ENCODE measurements around the gene GZF1.

Gene GZF1

DNA sequence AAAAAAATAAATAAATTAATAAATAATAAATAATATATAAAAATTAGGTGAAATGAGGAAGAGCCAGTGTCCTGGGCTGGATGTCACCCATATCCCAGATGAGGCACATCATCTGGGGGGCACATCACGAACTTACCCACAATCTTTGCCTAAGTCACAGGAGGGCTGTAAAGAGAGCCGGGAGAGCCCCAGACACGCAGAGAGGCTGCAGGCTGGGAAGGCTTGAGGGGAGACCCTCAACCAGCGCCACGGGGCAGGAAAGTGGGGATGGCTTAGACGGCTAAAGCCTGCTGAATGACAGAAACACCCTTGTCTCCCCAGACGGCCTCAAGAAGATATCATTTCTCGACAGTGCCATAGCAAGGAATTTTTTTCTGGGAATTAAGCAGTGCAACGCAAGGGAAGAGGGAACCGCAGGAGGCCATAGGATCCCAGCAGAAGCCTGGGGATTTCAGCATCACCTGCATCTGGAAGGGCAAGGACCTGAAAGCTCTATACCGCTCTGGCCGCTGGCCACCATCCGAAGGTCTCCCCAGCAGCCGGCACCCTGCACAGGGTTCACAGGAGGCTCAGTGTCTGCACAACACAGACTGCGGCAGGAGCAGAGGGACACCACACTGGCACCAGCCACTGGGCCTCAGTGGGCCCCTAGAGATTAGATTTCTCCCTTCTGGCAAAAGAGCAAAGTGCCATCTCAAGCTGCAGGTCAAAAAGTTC lies 34.2 kb upstream of the GZF1 start:
- no peaks in the 10 kb centered on the region for H3K27me3 ChIP-seq
- TF ChIP-seq, protein P1, sequence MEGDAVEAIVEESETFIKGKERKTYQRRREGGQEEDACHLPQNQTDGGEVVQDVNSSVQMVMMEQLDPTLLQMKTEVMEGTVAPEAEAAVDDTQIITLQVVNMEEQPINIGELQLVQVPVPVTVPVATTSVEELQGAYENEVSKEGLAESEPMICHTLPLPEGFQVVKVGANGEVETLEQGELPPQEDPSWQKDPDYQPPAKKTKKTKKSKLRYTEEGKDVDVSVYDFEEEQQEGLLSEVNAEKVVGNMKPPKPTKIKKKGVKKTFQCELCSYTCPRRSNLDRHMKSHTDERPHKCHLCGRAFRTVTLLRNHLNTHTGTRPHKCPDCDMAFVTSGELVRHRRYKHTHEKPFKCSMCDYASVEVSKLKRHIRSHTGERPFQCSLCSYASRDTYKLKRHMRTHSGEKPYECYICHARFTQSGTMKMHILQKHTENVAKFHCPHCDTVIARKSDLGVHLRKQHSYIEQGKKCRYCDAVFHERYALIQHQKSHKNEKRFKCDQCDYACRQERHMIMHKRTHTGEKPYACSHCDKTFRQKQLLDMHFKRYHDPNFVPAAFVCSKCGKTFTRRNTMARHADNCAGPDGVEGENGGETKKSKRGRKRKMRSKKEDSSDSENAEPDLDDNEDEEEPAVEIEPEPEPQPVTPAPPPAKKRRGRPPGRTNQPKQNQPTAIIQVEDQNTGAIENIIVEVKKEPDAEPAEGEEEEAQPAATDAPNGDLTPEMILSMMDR (IDR thresholded peaks at IDR 0.05) = no peak
- no peaks in the 10 kb centered on the region for H3K9me3 ChIP-seq
- H3K4me1 ChIP-seq (ENCODE audit: control insufficient read depth in 1 of 2, insufficient read depth in 1 of 2, low read depth in 1 of 2, low read length in 1 of 2) = no peaks in the 10 kb centered on the region
- no peak overlapping the region for H3K27ac ChIP-seq
- H3K4me3 ChIP-seq (ENCODE audit: low read depth in 1 of 2, low read length in 1 of 2) = no peak overlapping the region
- H3K36me3 ChIP-seq = no peaks in the 10 kb centered on the region

DNA sequence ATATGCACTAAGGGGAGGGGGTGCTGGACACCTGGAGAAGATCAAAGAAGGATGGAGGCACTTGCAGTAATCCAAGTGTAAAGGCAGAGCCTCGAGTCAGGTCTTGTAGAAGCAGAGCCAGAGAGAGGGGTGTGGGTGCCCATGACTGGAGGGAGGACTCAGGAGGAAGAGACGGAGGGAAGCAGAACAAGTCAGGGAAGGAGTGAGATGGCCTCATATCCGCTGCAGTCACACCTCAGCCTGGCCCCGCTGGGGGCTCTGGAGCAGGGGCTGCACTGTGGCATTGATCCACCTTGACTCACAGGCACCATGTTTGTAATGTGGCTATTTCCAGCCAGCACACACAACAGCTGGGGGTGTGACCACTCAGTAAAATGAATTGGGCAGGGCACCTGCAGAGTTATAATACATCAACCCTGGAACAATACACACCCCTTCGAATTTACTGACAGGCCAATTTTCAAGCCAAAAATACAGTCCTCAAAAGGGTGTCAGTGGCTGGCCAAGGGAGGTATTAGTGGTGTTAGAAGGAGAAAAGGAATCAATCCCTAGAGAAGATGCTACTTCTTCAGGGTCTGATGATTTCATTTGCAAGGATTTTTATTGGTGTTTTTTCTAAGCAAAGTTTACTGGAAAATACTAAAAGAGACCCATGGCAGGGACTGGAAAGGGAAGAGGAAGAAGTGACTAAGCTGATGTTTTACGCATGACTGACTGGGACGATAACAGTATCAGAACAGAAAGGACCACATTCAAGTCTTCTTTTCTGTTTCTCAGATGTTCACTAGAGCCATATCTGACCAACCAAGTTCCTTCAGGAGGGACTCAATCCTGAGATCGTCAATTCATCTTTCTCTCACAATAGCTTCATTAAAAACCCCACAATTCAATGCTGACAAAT lies 30.3 kb upstream of the GZF1 start:
- no peaks in the 10 kb centered on the region for H3K4me1 ChIP-seq (ENCODE audit: control insufficient read depth in 1 of 2, insufficient read depth in 1 of 2, low read depth in 1 of 2, low read length in 1 of 2)

DNA sequence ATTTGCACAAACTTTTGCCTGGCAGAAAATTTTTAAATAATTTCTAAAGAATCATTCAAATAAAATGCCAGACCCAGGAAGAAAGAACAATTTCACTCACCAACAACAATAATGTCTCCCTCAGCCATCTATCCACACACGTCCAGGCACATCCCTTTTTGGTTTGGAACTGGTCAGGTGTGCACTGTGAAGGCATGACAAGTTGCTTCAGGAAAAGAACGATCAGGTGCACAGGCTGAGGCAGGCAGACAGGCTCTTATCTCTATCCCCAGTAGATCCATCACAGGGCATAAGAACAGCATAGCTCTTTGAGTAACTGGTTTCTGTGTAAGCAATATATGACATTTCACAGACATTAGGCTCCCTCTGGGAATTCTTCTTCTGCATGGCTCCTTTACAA lies 29.5 kb upstream of the GZF1 start:
- no peak overlapping the region for H3K27ac ChIP-seq
- no peaks in the 10 kb centered on the region for H3K9me3 ChIP-seq
- H3K4me1 ChIP-seq (ENCODE audit: control insufficient read depth in 1 of 2, insufficient read depth in 1 of 2, low read depth in 1 of 2, low read length in 1 of 2) = no peaks in the 10 kb centered on the region
- no peak overlapping the region for H3K4me3 ChIP-seq (ENCODE audit: low read depth in 1 of 2, low read length in 1 of 2)
- H3K36me3 ChIP-seq = no peaks in the 10 kb centered on the region
- H3K27me3 ChIP-seq = no peaks in the 10 kb centered on the region
- TF ChIP-seq, protein P1 (IDR thresholded peaks at IDR 0.05) = no peak

More for the DNA sequence above, 30.3 kb upstream of the GZF1 start:
- Histone ChIP-seq H3K4me3 (ENCODE audit: low read depth in 1 of 2, low read length in 1 of 2) (no peak overlapping the region), H3K9me3 (no peaks in the 10 kb centered on the region), H3K27me3 (no peaks in the 10 kb centered on the region), H3K27ac (no peak overlapping the region), H3K36me3 (no peaks in the 10 kb centered on the region)
- TF ChIP-seq, protein P1 (IDR thresholded peaks at IDR 0.05) = no peak

DNA sequence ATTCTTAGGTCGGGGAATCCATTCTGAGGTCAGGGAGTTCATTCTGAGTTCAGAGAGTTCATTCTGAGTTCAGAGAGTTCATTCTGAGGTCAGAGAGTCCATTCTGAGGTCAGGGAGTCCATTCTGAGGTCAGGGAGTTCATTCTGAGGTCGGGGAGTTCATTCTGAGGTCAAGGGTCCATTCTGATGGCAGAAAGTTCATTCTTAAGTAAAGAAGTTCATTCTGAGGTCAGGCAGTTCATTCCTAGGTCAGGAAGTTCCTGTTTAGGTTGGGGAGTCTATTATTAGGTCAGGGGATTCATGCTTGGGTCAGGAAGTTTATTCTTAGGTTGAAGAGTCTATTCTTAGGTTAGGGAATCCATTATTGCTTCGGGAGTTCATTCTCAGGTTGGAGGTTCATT lies 27.9 kb upstream of the GZF1 start:
- H3K9me3 ChIP-seq = no peaks in the 10 kb centered on the region
- H3K4me3 ChIP-seq (ENCODE audit: low read depth in 1 of 2, low read length in 1 of 2) = no peak overlapping the region
- no peaks in the 10 kb centered on the region for H3K36me3 ChIP-seq
- H3K27me3 ChIP-seq = no peaks in the 10 kb centered on the region
- H3K27ac ChIP-seq = no peak overlapping the region
- TF ChIP-seq, protein P1 (IDR thresholded peaks at IDR 0.05) = no peak
- H3K4me1 ChIP-seq (ENCODE audit: control insufficient read depth in 1 of 2, insufficient read depth in 1 of 2, low read depth in 1 of 2, low read length in 1 of 2) = no peaks in the 10 kb centered on the region

DNA sequence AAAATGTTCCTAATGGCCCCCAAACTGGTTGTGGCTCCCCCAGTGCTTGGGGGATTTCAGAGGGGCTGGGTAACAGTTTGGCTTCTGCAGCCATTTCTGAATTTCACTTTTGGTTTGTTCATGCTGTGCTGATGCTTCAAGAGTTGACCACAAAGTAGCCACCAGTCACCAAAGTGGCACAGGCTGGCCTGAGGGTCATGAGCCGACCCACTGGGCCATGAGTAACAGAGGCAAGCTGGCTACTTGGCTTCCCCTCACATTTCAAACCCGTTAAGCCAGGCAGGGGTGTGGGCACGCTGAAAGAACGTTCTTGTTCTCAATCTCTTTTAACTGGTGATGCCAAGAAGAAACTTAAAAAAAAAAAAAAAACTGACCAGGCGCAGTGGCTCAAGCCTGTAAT lies 26.5 kb upstream of the GZF1 start:
- H3K4me3 ChIP-seq (ENCODE audit: low read depth in 1 of 2, low read length in 1 of 2) = no peak overlapping the region
- no peaks in the 10 kb centered on the region for H3K9me3 ChIP-seq
- no peaks in the 10 kb centered on the region for H3K36me3 ChIP-seq
- TF ChIP-seq, protein P1 (IDR thresholded peaks at IDR 0.05) = no peak
- no peak overlapping the region for H3K27ac ChIP-seq
- no peaks in the 10 kb centered on the region for H3K4me1 ChIP-seq (ENCODE audit: control insufficient read depth in 1 of 2, insufficient read depth in 1 of 2, low read depth in 1 of 2, low read length in 1 of 2)
- H3K27me3 ChIP-seq = no peaks in the 10 kb centered on the region
